H9 (cell line): ENCODE results near the gene ZNF283. TPM values are rescaled to one million over a fixed set of nuclear protein-coding genes. Genes with fewer than 3 reads are reported as not detected.

Experiments used
- DNase-seq: peaks from one replicate; pipeline ENCODE4 v3.0.0-alpha.2; 2017
- H2AFZ ChIP-seq: one replicate; pipeline ENCODE4 v1.6.1; 2013; ENCODE audit warnings: mild to moderate bottlenecking, low read length, control low read depth, moderate library complexity
- H2AK5ac ChIP-seq: 2 replicates; pipeline ENCODE4 v1.6.1; 2013; ENCODE audit warnings: low read length, control low read depth, mixed read lengths; ENCODE audit not compliant: insufficient read length
- H2BK120ac ChIP-seq: one replicate; pipeline ENCODE4 v1.6.1; 2013; ENCODE audit warnings: low read depth, mild to moderate bottlenecking, low read length, control low read depth, inconsistent platforms; ENCODE audit not compliant: poor library complexity, severe bottlenecking
- H2BK12ac ChIP-seq: 2 replicates; pipeline ENCODE4 v1.6.1; 2013; ENCODE audit warnings: low read length, control low read depth, mixed read lengths, low read depth; ENCODE audit not compliant: insufficient read length
- H2BK15ac ChIP-seq: 2 replicates; pipeline ENCODE4 v1.6.1; 2013; ENCODE audit warnings: low read depth, low read length, control low read depth
- H2BK20ac ChIP-seq: one replicate; pipeline ENCODE4 v1.6.1; 2013; ENCODE audit warnings: low read depth, mild to moderate bottlenecking, low read length, control low read depth, inconsistent platforms; ENCODE audit not compliant: poor library complexity, severe bottlenecking
- H2BK5ac ChIP-seq: 2 replicates; pipeline ENCODE4 v1.6.1; 2013; ENCODE audit warnings: low read length, control low read depth, mixed read lengths; ENCODE audit not compliant: insufficient read length
- H3K14ac ChIP-seq: 2 replicates; pipeline ENCODE4 v1.6.1; 2013; ENCODE audit warnings: low read length, control low read depth; ENCODE audit not compliant: insufficient read depth
- H3K18ac ChIP-seq: 2 replicates; pipeline ENCODE4 v1.6.1; 2013; ENCODE audit warnings: low read depth, mild to moderate bottlenecking, mixed read lengths, low read length, control low read depth; ENCODE audit not compliant: insufficient read length
- H3K23ac ChIP-seq: 2 replicates; pipeline ENCODE4 v1.6.1; 2013; ENCODE audit warnings: low read length, control low read depth, mixed read lengths, low read depth; ENCODE audit not compliant: insufficient read length
- H3K23me2 ChIP-seq: 2 replicates; pipeline ENCODE4 v1.6.1; 2013; ENCODE audit warnings: low read depth, mild to moderate bottlenecking, mixed read lengths, low read length, control low read depth; ENCODE audit not compliant: insufficient read length, poor library complexity, severe bottlenecking
- H3K27ac ChIP-seq: 2 replicates; pipeline ENCODE4 v1.5.1; 2013; ENCODE audit warnings: low read length, control low read depth, mixed read lengths, low read depth; ENCODE audit not compliant: insufficient read length
- H3K27me3 ChIP-seq: 2 replicates; pipeline ENCODE4 v1.6.1; 2013; ENCODE audit warnings: low read length, control low read depth, inconsistent platforms; ENCODE audit not compliant: insufficient read depth
- H3K4ac ChIP-seq: 2 replicates; pipeline ENCODE4 v1.6.1; 2013; ENCODE audit warnings: low read depth, mild to moderate bottlenecking, control low read depth, inconsistent platforms, low read length, moderate library complexity
- H3K4me1 ChIP-seq: 2 replicates; pipeline ENCODE4 v1.6.1; 2013; ENCODE audit warnings: low read length, control low read depth, inconsistent platforms; ENCODE audit not compliant: insufficient read depth
- H3K4me2 ChIP-seq: 2 replicates; pipeline ENCODE4 v1.6.1; 2013; ENCODE audit warnings: low read length, control low read depth, mixed read lengths; ENCODE audit not compliant: insufficient read length, insufficient read depth
- H3K56ac ChIP-seq: 2 replicates; pipeline ENCODE4 v1.6.1; 2013; ENCODE audit warnings: low read depth, mild to moderate bottlenecking, mixed read lengths, low read length, control low read depth; ENCODE audit not compliant: insufficient read length
- H3K79me1 ChIP-seq: 2 replicates; pipeline ENCODE4 v1.6.1; 2013; ENCODE audit warnings: low read depth, mild to moderate bottlenecking, moderate library complexity, low read length, control low read depth, inconsistent platforms; ENCODE audit not compliant: insufficient read depth, poor library complexity, severe bottlenecking
- H3K79me2 ChIP-seq: 2 replicates; pipeline ENCODE4 v1.6.1; 2013; ENCODE audit warnings: low read length, control low read depth, inconsistent platforms; ENCODE audit not compliant: insufficient read depth
- H3K9ac ChIP-seq: 2 replicates; pipeline ENCODE4 v1.6.1; 2013; ENCODE audit warnings: low read length, control low read depth, mixed read lengths; ENCODE audit not compliant: insufficient read length; ENCODE audit errors: extremely low read depth
- H3K9me3 ChIP-seq: one replicate; pipeline ENCODE4 v1.6.1; 2013; ENCODE audit warnings: low read depth, low read length, inconsistent platforms; ENCODE audit not compliant: control insufficient read depth
- H3T11ph ChIP-seq: one replicate; pipeline ENCODE4 v1.6.1; 2013; ENCODE audit warnings: mild to moderate bottlenecking, low read length, control low read depth, inconsistent platforms
- H4K20me1 ChIP-seq: one replicate; pipeline ENCODE4 v1.6.1; 2013; ENCODE audit not compliant: control insufficient read depth, insufficient read length, insufficient read depth
- H4K5ac ChIP-seq: 2 replicates; pipeline ENCODE4 v1.6.1; 2013; ENCODE audit warnings: low read depth, mild to moderate bottlenecking, mixed read lengths, low read length, control low read depth; ENCODE audit not compliant: insufficient read length
- H4K8ac ChIP-seq: replicated peaks from 2 replicates; pipeline ENCODE4 v1.6.1; 2013; ENCODE audit warnings: low read length, control low read depth, mixed read lengths, low read depth; ENCODE audit not compliant: insufficient read length
- H4K91ac ChIP-seq: 2 replicates; pipeline ENCODE4 v1.6.1; 2013; ENCODE audit warnings: low read depth, mild to moderate bottlenecking, moderate library complexity, mixed read lengths, low read length, control low read depth; ENCODE audit not compliant: insufficient read length
- H3K27ac Mint-ChIP-seq, 3 experiments: 2 replicates in 2 of 3; 3 replicates in 1 of 3; pipeline ENCODE4 v1.8.0; 2020 to 2021; ENCODE audit warnings: mixed read lengths in 3 of 3, mild to moderate bottlenecking in 1 of 3, moderate library complexity in 1 of 3
- H3K27me3 Mint-ChIP-seq: 2 replicates; pipeline ENCODE4 v1.8.0; 2021; ENCODE audit warnings: low read depth, mild to moderate bottlenecking, moderate library complexity, mixed read lengths
- H3K36me3 Mint-ChIP-seq, 3 experiments: 2 replicates in 2 of 3; 3 replicates in 1 of 3; pipeline ENCODE4 v1.8.0; 2020 to 2021; ENCODE audit warnings: low read depth in 3 of 3, mixed read lengths in 3 of 3; ENCODE audit not compliant: insufficient read depth in 1 of 3
- H3K4me1 Mint-ChIP-seq, 2 experiments: 2 replicates each; pipeline ENCODE4 v1.8.0; 2020; ENCODE audit warnings: mixed read lengths in 2 of 2
- H3K4me3 Mint-ChIP-seq, 2 experiments: 2 replicates in 1 of 2; 3 replicates in 1 of 2; pipeline ENCODE4 v1.8.0; 2020 to 2021; ENCODE audit warnings: mild to moderate bottlenecking in 2 of 2, mixed read lengths in 2 of 2, moderate library complexity in 1 of 2
- H3K9me3 Mint-ChIP-seq, 2 experiments: 2 replicates in 1 of 2; 3 replicates in 1 of 2; pipeline ENCODE4 v1.8.0; 2020; ENCODE audit warnings: mild to moderate bottlenecking in 2 of 2, mixed read lengths in 2 of 2, moderate library complexity in 1 of 2
- WGBS: extraction: QIAGEN DNeasy Blood & Tissue Kit; methylation state at CpG from one replicate; pipeline ENCODE4 v1.1.7; 2013; ENCODE audit warnings: missing lambda C conversion rate, low lambda C conversion rate, mixed read lengths; ENCODE audit not compliant: insufficient read length; ENCODE audit errors: extremely low coverage; 5-methylcytosine and 5-hydroxymethylcytosine counted together
- total RNA-seq: library from RNA; stranded (reverse); gene quantifications from 2 replicates; pipeline ENCODE4 v1.2.1, GENCODE V29; 2021
- TF ChIP-seq, protein P1 (sequence below): fragments of 200-600 bp; sonication (generic); conservative IDR thresholded peaks from 3 replicates; pipeline ENCODE4 v1.8.0; 2021; ENCODE audit warnings: antibody characterized with exemption, mild to moderate bottlenecking

The ZNF283 gene
- total RNA-seq, 1 experiment from 2014 or later, result 10.4 TPM

DNA sequence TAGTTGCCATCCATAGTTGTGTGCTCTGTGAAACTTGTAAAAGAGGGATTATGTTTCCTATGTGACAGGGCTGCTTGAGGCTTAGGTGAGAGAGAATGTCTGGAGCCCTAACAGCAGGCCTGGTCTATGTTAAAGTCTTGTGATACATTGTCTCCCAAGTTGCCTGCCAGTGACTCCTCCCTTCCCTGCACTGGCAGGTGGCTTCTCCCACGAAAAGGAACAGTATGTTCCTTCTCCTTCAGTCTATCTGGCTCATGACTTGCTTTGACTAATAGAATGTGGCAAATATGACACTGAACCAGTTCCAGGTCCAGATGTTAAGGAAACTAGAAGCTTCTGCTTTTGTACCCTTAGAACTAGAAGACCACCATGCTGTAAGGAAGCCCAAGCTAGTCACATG is 40.5 kb upstream of the ZNF283 start:
- Histone ChIP-seq H2BK12ac (no peak overlapping the region), H2BK5ac (no peak overlapping the region), H4K8ac (no peak overlapping the region), H3K9me3 (no peaks in the 10 kb centered on the region), H2AK5ac (no peak overlapping the region), H3T11ph (no peak overlapping the region), H3K4ac (no peak overlapping the region), H3K14ac (no peak overlapping the region), H3K56ac (no peak overlapping the region), H3K79me2 (no peaks in the 10 kb centered on the region), H4K91ac (no peak overlapping the region), H3K4me2 (no peak overlapping the region), H3K18ac (no peak overlapping the region), H4K20me1 (no peaks in the 10 kb centered on the region), H3K23me2 (no peaks in the 10 kb centered on the region), H4K5ac (no peak overlapping the region), H3K23ac (no peak overlapping the region), H3K27me3 (no peaks in the 10 kb centered on the region), H3K4me1 (no peaks in the 10 kb centered on the region), H3K9ac (no peak overlapping the region), H2BK120ac (no peak overlapping the region), H3K27ac (no peak overlapping the region), H2BK20ac (no peak overlapping the region), H2BK15ac (no peak overlapping the region), H2AFZ (no peak overlapping the region), H3K79me1 (no peaks in the 10 kb centered on the region)
- Mint-ChIP-seq H3K4me1 (peaks cover 5 to 7% of the 10 kb centered on the region in 2 experiments), H3K4me3 (no peak overlapping the region), H3K9me3 (no peaks in the 10 kb centered on the region; a peak in 1 of 5 replicates), H3K36me3 (no peaks in the 10 kb centered on the region; a peak in 1 of 7 replicates), H3K27ac (no peak overlapping the region), H3K27me3 (peaks cover 15% of the 10 kb centered on the region)
- DNase-seq, result no peak
- TF ChIP-seq, protein P1, sequence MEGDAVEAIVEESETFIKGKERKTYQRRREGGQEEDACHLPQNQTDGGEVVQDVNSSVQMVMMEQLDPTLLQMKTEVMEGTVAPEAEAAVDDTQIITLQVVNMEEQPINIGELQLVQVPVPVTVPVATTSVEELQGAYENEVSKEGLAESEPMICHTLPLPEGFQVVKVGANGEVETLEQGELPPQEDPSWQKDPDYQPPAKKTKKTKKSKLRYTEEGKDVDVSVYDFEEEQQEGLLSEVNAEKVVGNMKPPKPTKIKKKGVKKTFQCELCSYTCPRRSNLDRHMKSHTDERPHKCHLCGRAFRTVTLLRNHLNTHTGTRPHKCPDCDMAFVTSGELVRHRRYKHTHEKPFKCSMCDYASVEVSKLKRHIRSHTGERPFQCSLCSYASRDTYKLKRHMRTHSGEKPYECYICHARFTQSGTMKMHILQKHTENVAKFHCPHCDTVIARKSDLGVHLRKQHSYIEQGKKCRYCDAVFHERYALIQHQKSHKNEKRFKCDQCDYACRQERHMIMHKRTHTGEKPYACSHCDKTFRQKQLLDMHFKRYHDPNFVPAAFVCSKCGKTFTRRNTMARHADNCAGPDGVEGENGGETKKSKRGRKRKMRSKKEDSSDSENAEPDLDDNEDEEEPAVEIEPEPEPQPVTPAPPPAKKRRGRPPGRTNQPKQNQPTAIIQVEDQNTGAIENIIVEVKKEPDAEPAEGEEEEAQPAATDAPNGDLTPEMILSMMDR, result no peak
- no CpG with 5 or more reads among the region's 1 CpG for WGBS
